NCI-H510A (cell line): ENCODE results near the gene ARHGAP21.

Experiments
- DNase-seq: peaks from one replicate; lab custom pipeline; 2025; lab: John Stamatoyannopoulos, UW

Gene ARHGAP21

GRCh38 chr10:24574161-24574560 is 149.5 kb downstream of the ARHGAP21 start:
- DNase-seq: no peak

DNA sequence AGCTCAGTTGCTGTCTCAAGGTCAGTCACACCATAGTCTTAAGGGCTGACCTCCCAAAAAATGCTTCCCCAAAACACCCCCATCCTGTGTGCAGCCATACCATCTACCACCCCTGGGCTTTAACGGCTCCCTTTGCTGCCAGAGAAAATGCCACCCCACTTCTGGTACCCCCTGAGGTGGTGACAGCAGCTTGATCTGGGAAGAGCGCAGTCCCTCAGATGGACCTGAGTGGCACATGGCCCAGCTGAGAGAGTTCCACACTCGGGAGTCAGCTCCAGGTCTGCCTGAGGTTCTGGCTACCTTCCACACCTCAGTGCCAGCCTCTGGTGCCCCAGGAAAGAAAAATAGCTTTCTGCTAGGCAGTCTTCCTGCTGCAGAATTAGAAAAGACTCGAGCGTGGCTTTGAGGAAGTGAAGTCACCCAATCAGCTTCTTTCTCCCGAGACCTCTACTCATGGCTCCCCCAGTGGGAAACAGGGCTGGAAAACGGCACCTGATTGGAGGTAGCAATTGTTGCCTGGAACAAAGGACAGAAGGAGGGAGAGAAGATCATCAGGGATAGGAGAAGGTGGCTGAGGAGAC is 151.7 kb downstream of the ARHGAP21 start:
- no peak for DNase-seq

- no peak for DNase-seq
These were observed 152.8 kb downstream of the ARHGAP21 start for GRCh38 chr10:24570658-24571426.

DNA sequence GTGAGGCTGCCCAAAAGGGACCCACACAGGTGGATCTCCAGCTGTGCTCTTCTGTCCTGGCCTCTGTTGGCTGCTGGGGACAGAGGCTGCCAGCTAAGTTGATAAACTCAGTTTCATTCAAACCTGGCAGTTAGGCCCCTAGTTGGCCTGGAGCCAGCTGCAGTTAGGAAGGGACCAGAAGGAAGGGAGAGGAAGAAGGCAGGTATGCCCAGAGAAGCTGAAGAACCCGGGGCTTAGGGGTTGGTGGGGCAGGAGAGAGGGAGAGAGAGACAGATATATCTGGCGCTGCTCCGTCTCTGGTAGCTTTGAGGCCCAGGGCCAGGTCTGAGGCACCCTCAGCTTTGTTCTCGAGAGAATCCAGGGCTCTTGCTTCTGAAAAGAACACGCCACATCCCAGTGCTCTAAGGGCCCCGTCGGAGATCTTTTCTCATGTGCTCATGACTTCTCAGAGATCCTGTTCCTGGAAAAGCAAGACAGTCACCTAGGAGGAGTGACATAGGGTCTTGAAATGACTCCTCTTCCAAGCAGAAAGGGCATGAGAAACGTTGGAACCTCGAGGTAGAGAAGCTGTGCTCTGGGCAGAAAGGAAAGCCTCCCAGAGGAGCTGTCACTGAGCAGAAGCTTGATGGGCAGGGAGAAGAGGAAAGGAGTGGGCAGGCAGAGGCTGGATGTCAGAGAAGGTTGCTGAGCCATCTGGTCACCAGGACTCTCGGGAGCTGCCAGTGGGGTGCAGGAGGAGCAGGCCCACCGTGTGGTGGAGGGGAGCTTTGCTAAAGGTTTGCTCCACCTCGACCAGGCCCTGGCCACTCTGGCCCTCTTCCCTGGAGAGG is 153.6 kb downstream of the ARHGAP21 start:
- DNase-seq: no peak

GRCh38 chr10:24569330-24569796 is 154.3 kb downstream of the ARHGAP21 start:
- DNase-seq: no peak

- no peak for DNase-seq
These were observed 155.6 kb downstream of the ARHGAP21 start for GRCh38 chr10:24568042-24568441.

DNA sequence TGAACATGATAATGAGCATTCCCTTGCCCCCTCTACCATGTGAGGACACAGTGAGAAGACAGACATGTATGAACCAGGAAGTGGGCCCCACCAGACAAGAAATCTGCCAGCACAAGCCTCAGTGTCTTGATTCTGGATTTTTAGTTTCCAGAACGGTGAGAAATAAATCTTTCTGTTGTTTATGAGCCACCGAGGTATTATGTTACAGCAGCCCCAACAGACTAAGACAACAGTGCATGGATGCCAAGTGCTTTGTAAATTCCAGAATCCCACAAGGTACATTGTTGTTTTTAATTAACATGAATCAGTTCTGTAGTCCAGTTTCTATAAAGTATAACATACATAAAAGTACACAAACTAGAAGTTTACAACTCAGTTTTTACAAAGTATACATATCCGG is 162.2 kb downstream of the ARHGAP21 start:
- DNase-seq: no peak

GRCh38 chr10:24556750-24557742 is 166.6 kb downstream of the ARHGAP21 start:
- DNase-seq: no peak

- DNase-seq: no peak
These were observed 167.4 kb downstream of the ARHGAP21 start for GRCh38 chr10:24556126-24556749.

DNA sequence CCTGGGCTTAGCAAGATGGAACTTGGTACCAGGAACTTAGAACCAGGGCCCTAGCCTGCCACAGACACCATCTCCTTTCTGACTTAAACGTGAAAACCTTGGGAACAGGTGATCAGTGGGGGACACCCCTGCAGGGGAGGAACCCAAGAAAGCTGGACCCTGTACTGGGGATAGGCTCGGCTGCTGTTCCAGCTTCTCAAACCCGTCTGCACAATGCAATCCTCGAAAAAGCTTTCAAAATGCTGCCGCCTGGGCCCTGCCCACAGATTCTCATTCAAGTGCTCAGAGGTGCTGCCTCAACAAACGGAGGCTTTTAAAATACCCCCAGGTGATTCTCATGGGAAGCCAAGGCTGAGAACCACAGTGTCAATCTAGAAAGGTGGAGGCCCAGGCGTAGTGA is 169.7 kb downstream of the ARHGAP21 start:
- no peak for DNase-seq

DNA sequence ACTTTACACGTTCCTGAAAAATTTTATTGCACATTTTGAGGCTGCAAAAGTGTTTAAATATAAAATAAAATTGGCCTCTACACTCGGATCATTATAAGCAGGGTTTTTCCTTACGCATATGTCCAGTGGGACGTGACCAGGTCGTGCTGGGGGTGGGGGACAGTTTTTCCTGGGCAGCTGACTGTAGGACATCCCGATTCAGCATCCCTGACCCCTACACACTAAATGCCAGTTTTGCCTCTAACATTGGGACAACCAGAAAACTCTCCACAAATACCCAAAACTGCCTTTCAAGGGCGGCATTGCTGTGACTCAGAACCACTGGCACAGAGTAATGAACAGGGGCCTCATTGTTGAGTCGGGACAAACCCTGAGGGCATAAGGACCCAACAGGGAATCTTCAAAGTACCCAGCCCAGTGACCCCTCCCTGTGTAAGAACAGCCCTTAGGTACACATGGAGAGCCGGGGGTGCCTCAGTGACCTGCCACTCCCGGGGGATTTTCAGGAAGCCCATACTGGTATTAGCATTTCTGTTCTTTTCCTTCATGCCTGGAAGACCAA is 170.6 kb downstream of the ARHGAP21 start:
- DNase-seq: no peak

GRCh38 chr10:24552346-24553016 is 171.2 kb downstream of the ARHGAP21 start:
- no peak for DNase-seq

GRCh38 chr10:24551161-24551560 is 172.5 kb downstream of the ARHGAP21 start:
- no peak for DNase-seq

DNA sequence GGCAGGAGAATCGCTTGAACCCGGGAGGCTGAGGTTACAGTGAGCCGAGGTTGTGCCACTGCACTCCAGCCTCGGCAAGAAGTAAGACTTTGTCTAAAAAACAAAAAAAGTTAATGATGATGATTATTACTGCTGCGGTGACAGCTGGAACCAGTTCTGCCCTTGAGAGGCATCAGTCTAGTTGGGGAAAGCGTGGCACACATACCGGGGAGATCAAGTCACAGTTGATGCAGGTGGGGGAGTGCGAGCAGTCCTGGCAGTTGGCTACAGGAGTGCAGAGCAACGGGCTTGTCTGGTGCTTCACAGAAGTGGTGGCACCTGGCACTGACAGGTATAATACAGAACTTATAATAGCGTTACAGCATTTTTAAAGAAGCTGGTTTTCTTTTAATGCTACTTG is 173.0 kb downstream of the ARHGAP21 start:
- DNase-seq: no peak

- no peak for DNase-seq
These were observed 178.1 kb downstream of the ARHGAP21 start for GRCh38 chr10:24545585-24545984.

DNA sequence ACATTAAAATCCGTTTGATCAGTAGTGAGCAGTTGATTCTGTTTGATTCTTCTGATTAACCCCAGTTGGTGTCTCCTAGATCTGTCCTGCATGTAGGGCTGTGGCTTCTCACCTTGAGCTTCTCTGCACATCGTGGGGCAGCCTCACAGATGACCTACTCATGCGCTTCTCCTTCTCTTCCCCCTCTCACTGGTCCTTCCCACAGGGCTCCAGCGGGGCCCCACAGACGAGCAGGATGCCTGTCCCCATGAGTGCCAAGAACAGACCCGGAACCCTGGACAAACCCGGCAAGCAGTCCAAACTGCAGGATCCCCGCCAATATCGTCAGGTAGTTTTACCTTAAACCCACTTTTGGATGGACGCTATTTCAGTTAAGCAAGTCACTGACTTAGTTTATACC is 178.9 kb downstream of the ARHGAP21 start:
- DNase-seq: no peak

DNA sequence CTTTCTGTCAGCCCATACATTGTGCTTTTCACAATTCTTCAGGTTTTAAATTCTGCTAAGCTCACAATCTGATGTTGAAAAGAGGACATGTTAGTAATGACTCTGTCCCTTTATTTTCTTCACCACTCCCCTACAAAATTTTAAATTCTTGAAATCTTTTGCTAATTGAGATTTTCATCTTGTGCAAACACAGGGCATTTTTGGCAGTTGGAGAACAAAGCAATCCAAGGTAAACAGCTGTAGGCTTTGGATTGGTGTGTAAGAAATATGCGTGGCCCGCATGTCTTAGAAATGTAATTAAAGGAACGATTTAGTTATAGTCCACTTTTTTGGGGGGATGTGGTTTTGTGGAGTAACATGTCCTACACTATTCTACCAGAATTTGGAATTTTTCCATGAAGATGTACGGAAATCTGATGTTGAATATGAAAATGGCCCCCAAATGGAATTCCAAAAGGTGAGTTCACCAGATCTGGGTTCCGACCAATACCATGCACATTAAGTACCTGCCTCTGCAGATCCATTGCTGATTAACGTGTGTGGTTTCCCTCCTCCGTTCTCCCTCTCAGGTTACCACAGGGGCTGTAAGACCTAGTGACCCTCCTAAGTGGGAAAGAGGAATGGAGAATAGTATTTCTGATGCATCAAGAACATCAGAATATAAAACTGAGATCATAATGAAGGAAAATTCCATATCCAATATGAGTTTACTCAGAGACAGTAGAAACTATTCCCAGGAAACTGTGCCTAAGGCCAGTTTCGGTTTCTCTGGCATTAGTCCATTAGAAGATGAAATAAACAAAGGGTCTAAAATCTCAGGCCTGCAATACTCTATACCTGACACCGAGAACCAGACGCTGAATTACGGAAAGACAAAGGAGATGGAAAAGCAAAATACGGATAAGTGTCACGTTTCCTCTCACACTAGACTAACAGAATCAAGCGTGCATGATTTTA is 181.1 kb downstream of the ARHGAP21 start:
- no peak for DNase-seq

GRCh38 chr10:24541239-24541753 is 182.4 kb downstream of the ARHGAP21 start:
- DNase-seq: no peak

DNA sequence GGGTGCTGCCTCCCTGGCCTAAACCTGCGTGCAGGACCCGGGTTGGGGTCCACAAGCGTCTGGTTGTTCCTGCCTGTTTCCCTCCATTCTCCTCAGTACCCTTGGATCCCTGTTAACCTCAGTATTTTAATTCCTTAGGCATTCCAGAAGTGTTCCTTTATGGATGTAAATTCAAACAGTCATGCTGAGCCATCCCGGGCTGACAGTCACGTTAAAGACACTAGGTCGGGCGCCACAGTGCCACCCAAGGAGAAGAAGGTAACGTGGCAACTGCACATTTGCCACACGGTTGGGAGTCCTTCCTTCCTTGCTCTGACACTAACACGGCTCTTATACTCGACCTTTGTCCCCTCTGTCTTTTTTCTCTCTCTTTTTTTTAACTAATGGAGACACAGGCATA is 187.1 kb downstream of the ARHGAP21 start:
- DNase-seq: no peak
